Tibial nerve (tissue), 4 donors: ENCODE results near the gene RBP4.

Experiments
- CTCF ChIP-seq, 5 experiments: fragments of 200-600 bp in 3 of 5; fragments of 450-650 bp in 2 of 5; sonication (generic) in 3 of 5; IDR thresholded peaks; one replicate each; pipeline ENCODE4 v1.5.1; 2016 to 2019; ENCODE audit warnings: antibody characterized with exemption in 5 of 5, mild to moderate bottlenecking in 3 of 5, moderate library complexity in 2 of 5
- EP300 ChIP-seq, 2 donors: sonication (generic); formaldehyde crosslinking; IDR thresholded peaks; one replicate each; pipeline ENCODE4 v1.6.1; 2017; ENCODE audit warnings: antibody characterized with exemption in 2 of 2, mild to moderate bottlenecking in 1 of 2
- POLR2A ChIP-seq, 2 donors: fragments of 450-650 bp; IDR thresholded peaks; one replicate each; pipeline ENCODE4 v1.6.1; 2017; ENCODE audit warnings: antibody characterized with exemption in 2 of 2, mild to moderate bottlenecking in 2 of 2, moderate library complexity in 2 of 2

GRCh38 chr10:93599335-93599734 lies 1.7 kb downstream of the RBP4 start:
- TF ChIP-seq CTCF (IDR thresholded peaks at IDR 0.05) (no peak), POLR2A (IDR thresholded peaks at IDR 0.05) (no peak), EP300 (IDR thresholded peaks at IDR 0.05) (no peak)
